Measurements from ENCODE around the gene FIBCD1. TPM values are rescaled to one million over a fixed set of nuclear protein-coding genes. Genes with fewer than 3 reads are reported as not detected.
A peak's percentile ranks its signal among the peaks of the same experiment; 100 is the strongest.

Gene FIBCD1
- total RNA-seq, 1 experiment from 2014 or later, result 7.1 TPM

GRCh38 chr9:130885484-130886375, 53.3 kb downstream of the FIBCD1 start:
- no peak overlapping the region for H4K91ac ChIP-seq (ENCODE audit: insufficient read length, low read depth, low read length)

More at GRCh38 chr9:130885484-130886375, 53.3 kb downstream of the FIBCD1 start:
- no peak overlapping the region for H2BK20ac ChIP-seq (ENCODE audit: low read depth, low read length, poor library complexity, severe bottlenecking)
- no peaks in the 10 kb centered on the region for H3K79me1 ChIP-seq (ENCODE audit: insufficient read depth, low read depth, low read length, poor library complexity, severe bottlenecking)
- H3K4me2 ChIP-seq (ENCODE audit: insufficient read depth, insufficient read length, low read length), result no peak overlapping the region
- H3K9me3 ChIP-seq (ENCODE audit: control insufficient read depth, low read depth, low read length), result no peaks in the 10 kb centered on the region
- no peak overlapping the region for H2BK15ac ChIP-seq (ENCODE audit: low read depth, low read length)
- H3K27ac ChIP-seq (ENCODE audit: insufficient read length, low read depth, low read length), result no peak overlapping the region
- no peak overlapping the region for H2AK5ac ChIP-seq (ENCODE audit: insufficient read length, low read length)
- no peaks in the 10 kb centered on the region for H3K4me1 ChIP-seq (ENCODE audit: insufficient read depth, low read length)
- H3K27me3 ChIP-seq (ENCODE audit: insufficient read depth, low read length), result no peaks in the 10 kb centered on the region
- no peak overlapping the region for H4K8ac ChIP-seq (replicated peaks; ENCODE audit: insufficient read length, low read depth, low read length)
- Mint-ChIP-seq H3K9me3 (no peaks in the 10 kb centered on the region), H3K4me1 (peaks cover 3 to 5% of the 10 kb centered on the region in 2 experiments; a peak in 3 of 4 replicates), H3K27ac (peak overlapping the region in 2 of 3 experiments; percentile 88 to 97; a peak in 5 of 7 replicates), H3K4me3 (no peak overlapping the region), H3K36me3 (ENCODE audit: insufficient read depth in 1 of 3, low read depth in 3 of 3) (peaks cover 32 to 79% (median 68%) of the 10 kb centered on the region in 3 experiments), H3K27me3 (ENCODE audit: low read depth) (no peaks in the 10 kb centered on the region; the same call in 1 of the 2 replicates)
- H3K14ac ChIP-seq (ENCODE audit: insufficient read depth, low read length), result no peak overlapping the region; the same call in 1 of the 2 replicates
- TF ChIP-seq CTCF (conservative IDR thresholded peaks at IDR 0.05), result no peak
- no peak overlapping the region for H3K23ac ChIP-seq (ENCODE audit: insufficient read length, low read depth, low read length)
- H2AFZ ChIP-seq (ENCODE audit: low read length), result no peak overlapping the region
- no peak for DNase-seq
- peaks cover 2% of the 10 kb centered on the region for H4K20me1 ChIP-seq (ENCODE audit: control insufficient read depth, insufficient read depth, insufficient read length)
- no peak overlapping the region for H3K4ac ChIP-seq (ENCODE audit: low read depth, low read length)
- H3K18ac ChIP-seq (ENCODE audit: insufficient read length, low read depth, low read length), result no peak overlapping the region
- no peak overlapping the region for H3K56ac ChIP-seq (ENCODE audit: insufficient read length, low read depth, low read length)
- H4K5ac ChIP-seq (ENCODE audit: insufficient read length, low read depth, low read length), result no peak overlapping the region
- H3T11ph ChIP-seq (ENCODE audit: low read length), result no peak overlapping the region
- H3K23me2 ChIP-seq (ENCODE audit: insufficient read length, low read depth, low read length, poor library complexity, severe bottlenecking), result no peaks in the 10 kb centered on the region
- no peak overlapping the region for H2BK120ac ChIP-seq (ENCODE audit: low read depth, low read length, poor library complexity, severe bottlenecking)
- H2BK5ac ChIP-seq (ENCODE audit: insufficient read length, low read length), result no peak overlapping the region
- H3K79me2 ChIP-seq (ENCODE audit: insufficient read depth, low read length), result no peaks in the 10 kb centered on the region
- no CpG with 5 or more reads among the region's 35 CpGs for WGBS (ENCODE audit: extremely low coverage, insufficient read length, low lambda C conversion rate)
- no peak overlapping the region for H3K9ac ChIP-seq (ENCODE audit: extremely low read depth, insufficient read length, low read length)
- no peak overlapping the region for H2BK12ac ChIP-seq (ENCODE audit: insufficient read length, low read depth, low read length)

All from H9 (cell line).